Measurements from ENCODE around the gene OR52D1. TPM values are rescaled to one million over a fixed set of nuclear protein-coding genes. Genes with fewer than 3 reads are reported as not detected.

OR52D1 gene
- total RNA-seq, 5 donors from 2014 or later (not counting 1 experiment from before 2014, with no cell fraction given), result not detected

GRCh38 chr11:5524756-5525155 lies 36.3 kb downstream of the OR52D1 start:
- ATAC-seq (replicated peaks in 1 of 4) (no peak), DNase-seq (no peak)
- CTCF ChIA-PET, result no interaction called here
- H3K36me3 ChIP-seq (ENCODE audit: control insufficient read depth in 2 of 2, extremely low read depth in 1 of 2, insufficient read depth in 1 of 2, low read length in 1 of 2), result no peaks in the 10 kb centered on the region
- H3K9me3 ChIP-seq, result no peaks in the 10 kb centered on the region
- H3K27ac ChIP-seq (ENCODE audit: low read length), result no peak overlapping the region
- H3K4me1 ChIP-seq (ENCODE audit: control insufficient read depth in 1 of 2, extremely low read depth in 1 of 2, insufficient read depth in 2 of 2, low read length in 2 of 2), result no peaks in the 10 kb centered on the region
- H3K4me3 ChIP-seq (ENCODE audit: control insufficient read depth in 1 of 2, extremely low read depth in 1 of 2, low read length in 1 of 2), result no peak overlapping the region
- 78% methylated on average over 2 of the region's 3 CpGs for WGBS (ENCODE audit: insufficient coverage)
- POLR2A ChIA-PET, result no interaction called here
- Mint-ChIP-seq H3K27me3 (peaks cover 0 to 3% of the 10 kb centered on the region in 2 donors), H3K4me1 (no peaks in the 10 kb centered on the region), H3K36me3 (no peaks in the 10 kb centered on the region), H3K27ac (no peak overlapping the region), H3K9me3 (no peaks in the 10 kb centered on the region), H3K4me3 (no peak overlapping the region)
- no peaks in the 10 kb centered on the region for H3K27me3 ChIP-seq (replicated peaks in 1 of 2; ENCODE audit: control insufficient read depth in 2 of 2, extremely low read depth in 1 of 2, insufficient read depth in 2 of 2, low read length in 1 of 2)

- Mint-ChIP-seq H3K27ac (no peak overlapping the region), H3K36me3 (no peaks in the 10 kb centered on the region), H3K27me3 (peaks cover 0 to 3% of the 10 kb centered on the region in 2 donors), H3K4me3 (no peak overlapping the region), H3K9me3 (no peaks in the 10 kb centered on the region), H3K4me1 (no peaks in the 10 kb centered on the region)
- ChIA-PET POLR2A (no interaction called here), CTCF (no interaction called here)
- Histone ChIP-seq H3K27ac (ENCODE audit: low read length) (no peak overlapping the region), H3K4me3 (ENCODE audit: control insufficient read depth in 1 of 2, extremely low read depth in 1 of 2, low read length in 1 of 2) (no peak overlapping the region), H3K4me1 (ENCODE audit: control insufficient read depth in 1 of 2, extremely low read depth in 1 of 2, insufficient read depth in 2 of 2, low read length in 2 of 2) (no peaks in the 10 kb centered on the region), H3K36me3 (ENCODE audit: control insufficient read depth in 2 of 2, extremely low read depth in 1 of 2, insufficient read depth in 1 of 2, low read length in 1 of 2) (no peaks in the 10 kb centered on the region), H3K27me3 (replicated peaks in 1 of 2; ENCODE audit: control insufficient read depth in 2 of 2, extremely low read depth in 1 of 2, insufficient read depth in 2 of 2, low read length in 1 of 2) (peaks cover 0 to 3% of the 10 kb centered on the region in 2 experiments), H3K9me3 (no peaks in the 10 kb centered on the region)
- 80% methylated on average over 5 of the region's 5 CpGs for WGBS (ENCODE audit: insufficient coverage)
- ATAC-seq (replicated peaks in 1 of 4) (no peak), DNase-seq (no peak)
These were observed 39.2 kb downstream of the OR52D1 start for GRCh38 chr11:5527716-5528115.

- Histone ChIP-seq H3K9me3 (no peaks in the 10 kb centered on the region), H3K4me3 (ENCODE audit: control insufficient read depth in 1 of 2, extremely low read depth in 1 of 2, low read length in 1 of 2) (no peak overlapping the region), H3K27ac (ENCODE audit: low read length) (no peak overlapping the region), H3K4me1 (ENCODE audit: control insufficient read depth in 1 of 2, extremely low read depth in 1 of 2, insufficient read depth in 2 of 2, low read length in 2 of 2) (no peaks in the 10 kb centered on the region), H3K27me3 (replicated peaks in 1 of 2; ENCODE audit: control insufficient read depth in 2 of 2, extremely low read depth in 1 of 2, insufficient read depth in 2 of 2, low read length in 1 of 2) (peaks cover 0 to 3% of the 10 kb centered on the region in 2 experiments), H3K36me3 (ENCODE audit: control insufficient read depth in 2 of 2, extremely low read depth in 1 of 2, insufficient read depth in 1 of 2, low read length in 1 of 2) (no peaks in the 10 kb centered on the region)
- Mint-ChIP-seq H3K9me3 (no peaks in the 10 kb centered on the region), H3K4me1 (no peaks in the 10 kb centered on the region), H3K4me3 (no peak overlapping the region), H3K27me3 (peaks cover 0 to 3% of the 10 kb centered on the region in 2 donors), H3K27ac (no peak overlapping the region), H3K36me3 (no peaks in the 10 kb centered on the region)
- ChIA-PET POLR2A (no interaction called here), CTCF (no interaction called here)
- no peak for ATAC-seq (replicated peaks in 1 of 4)
- WGBS (ENCODE audit: insufficient coverage), result no CpG with 5 or more reads among the region's 1 CpG
- DNase-seq, result no peak
These were observed 40.0 kb downstream of the OR52D1 start for GRCh38 chr11:5528495-5528894.

- WGBS (ENCODE audit: insufficient coverage), result 100% methylated on average over 1 of the region's 2 CpGs
- POLR2A ChIA-PET, result no interaction called here
These were observed 42.8 kb downstream of the OR52D1 start for GRCh38 chr11:5531053-5531831.

GRCh38 chr11:5534046-5534445 lies 45.6 kb downstream of the OR52D1 start:
- ChIA-PET POLR2A (no interaction called here), CTCF (interaction anchor here in 1 of 2 donors (0.5 kb wide), 1 partner anchor 827 kb away, joined by 4 read pairs; no protein-coding TSS in a partner anchor)
- no peak for DNase-seq
- peaks cover 5 to 6% (median 5%) of the 10 kb centered on the region in 3 donors for H3K9me3 Mint-ChIP-seq
- no peak overlapping the region for H3K4me3 Mint-ChIP-seq
- no peaks in the 10 kb centered on the region for H3K36me3 ChIP-seq (ENCODE audit: control insufficient read depth in 2 of 2, extremely low read depth in 1 of 2, insufficient read depth in 1 of 2, low read length in 1 of 2)
- H3K27me3 Mint-ChIP-seq, result peaks cover 0 to 1% of the 10 kb centered on the region in 2 donors
- H3K36me3 Mint-ChIP-seq, result no peaks in the 10 kb centered on the region
- peaks cover 0 to 3% of the 10 kb centered on the region in 2 experiments for H3K27me3 ChIP-seq (replicated peaks in 1 of 2; ENCODE audit: control insufficient read depth in 2 of 2, extremely low read depth in 1 of 2, insufficient read depth in 2 of 2, low read length in 1 of 2)
- H3K27ac ChIP-seq (ENCODE audit: low read length), result no peak overlapping the region
- no peak overlapping the region for H3K4me3 ChIP-seq (ENCODE audit: control insufficient read depth in 1 of 2, extremely low read depth in 1 of 2, low read length in 1 of 2)
- H3K9me3 ChIP-seq, result no peaks in the 10 kb centered on the region
- H3K4me1 ChIP-seq (ENCODE audit: control insufficient read depth in 1 of 2, extremely low read depth in 1 of 2, insufficient read depth in 2 of 2, low read length in 2 of 2), result no peaks in the 10 kb centered on the region
- ATAC-seq (replicated peaks in 1 of 4), result no peak
- no peak overlapping the region for H3K27ac Mint-ChIP-seq
- no peaks in the 10 kb centered on the region for H3K4me1 Mint-ChIP-seq
- no CpG with 5 or more reads among the region's 1 CpG for WGBS (ENCODE audit: insufficient coverage)

More at GRCh38 chr11:5531053-5531831, 42.8 kb downstream of the OR52D1 start:
- Histone ChIP-seq H3K4me3 (ENCODE audit: control insufficient read depth in 1 of 2, extremely low read depth in 1 of 2, low read length in 1 of 2) (no peak overlapping the region), H3K9me3 (no peaks in the 10 kb centered on the region), H3K27me3 (replicated peaks in 1 of 2; ENCODE audit: control insufficient read depth in 2 of 2, extremely low read depth in 1 of 2, insufficient read depth in 2 of 2, low read length in 1 of 2) (peaks cover 0 to 3% of the 10 kb centered on the region in 2 experiments), H3K4me1 (ENCODE audit: control insufficient read depth in 1 of 2, extremely low read depth in 1 of 2, insufficient read depth in 2 of 2, low read length in 2 of 2) (no peaks in the 10 kb centered on the region), H3K27ac (ENCODE audit: low read length) (no peak overlapping the region), H3K36me3 (ENCODE audit: control insufficient read depth in 2 of 2, extremely low read depth in 1 of 2, insufficient read depth in 1 of 2, low read length in 1 of 2) (no peaks in the 10 kb centered on the region)
- Mint-ChIP-seq H3K4me1 (no peaks in the 10 kb centered on the region), H3K4me3 (no peak overlapping the region), H3K27me3 (no peaks in the 10 kb centered on the region), H3K27ac (no peak overlapping the region), H3K36me3 (no peaks in the 10 kb centered on the region), H3K9me3 (peaks cover 0 to under 1% (median 0%) of the 10 kb centered on the region in 3 donors)
- no peak for ATAC-seq (replicated peaks in 1 of 4)
- no peak for DNase-seq
- CTCF ChIA-PET, result no interaction called here

- Histone ChIP-seq H3K4me3 (ENCODE audit: control insufficient read depth in 1 of 2, extremely low read depth in 1 of 2, low read length in 1 of 2) (no peak overlapping the region), H3K36me3 (ENCODE audit: control insufficient read depth in 2 of 2, extremely low read depth in 1 of 2, insufficient read depth in 1 of 2, low read length in 1 of 2) (no peaks in the 10 kb centered on the region), H3K27me3 (replicated peaks in 1 of 2; ENCODE audit: control insufficient read depth in 2 of 2, extremely low read depth in 1 of 2, insufficient read depth in 2 of 2, low read length in 1 of 2) (no peaks in the 10 kb centered on the region), H3K9me3 (no peaks in the 10 kb centered on the region), H3K4me1 (ENCODE audit: control insufficient read depth in 1 of 2, extremely low read depth in 1 of 2, insufficient read depth in 2 of 2, low read length in 2 of 2) (no peaks in the 10 kb centered on the region), H3K27ac (ENCODE audit: low read length) (no peak overlapping the region)
- ChIA-PET CTCF (no interaction called here), POLR2A (no interaction called here)
- no peak for ATAC-seq (replicated peaks in 1 of 4)
- no peak overlapping the region for H3K27ac Mint-ChIP-seq
- no peaks in the 10 kb centered on the region for H3K4me1 Mint-ChIP-seq
- no peak for DNase-seq
- H3K4me3 Mint-ChIP-seq, result no peak overlapping the region
- H3K36me3 Mint-ChIP-seq, result no peaks in the 10 kb centered on the region
- H3K9me3 Mint-ChIP-seq, result peaks cover 5 to 6% (median 5%) of the 10 kb centered on the region in 3 donors
- H3K27me3 Mint-ChIP-seq, result peaks cover 3% of the 10 kb centered on the region in 2 donors
These were observed 48.0 kb downstream of the OR52D1 start for GRCh38 chr11:5536482-5536881.

Data from T-cell (primary cell).